Measurements from ENCODE around the gene RGS6.

DNA sequence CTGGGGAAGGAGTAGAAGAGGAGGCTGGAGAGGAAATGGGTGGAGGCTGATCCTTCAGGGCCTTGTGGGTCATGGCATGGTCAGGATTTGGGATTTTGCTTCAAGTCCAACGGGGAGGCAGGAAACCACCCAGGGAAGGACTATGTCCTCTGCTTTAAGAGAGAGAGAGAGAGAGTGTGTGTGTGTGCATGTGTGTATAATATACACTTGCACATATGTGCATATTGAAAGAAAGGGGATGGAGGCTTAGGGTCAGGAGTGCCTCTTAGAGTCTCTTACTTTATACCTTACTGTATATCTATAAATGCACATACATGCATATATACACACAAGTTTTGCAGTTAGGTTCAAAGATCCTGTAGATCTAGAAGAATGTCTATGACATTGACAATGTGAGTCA is 94.8 kb downstream of the RGS6 start:
- TF ChIP-seq POLR2A (IDR thresholded peaks at IDR 0.05) (no peak), CTCF (IDR thresholded peaks at IDR 0.05) (no peak), EP300 (IDR thresholded peaks at IDR 0.05) (no peak)
